ENCODE results near the gene CEP63. TPM values are rescaled to one million over a fixed set of nuclear protein-coding genes. Genes with fewer than 3 reads are reported as not detected.

Gene CEP63
- total and polyA plus RNA-seq, 2 experiments from 2014 or later: 15.1 to 53.9 TPM

DNA sequence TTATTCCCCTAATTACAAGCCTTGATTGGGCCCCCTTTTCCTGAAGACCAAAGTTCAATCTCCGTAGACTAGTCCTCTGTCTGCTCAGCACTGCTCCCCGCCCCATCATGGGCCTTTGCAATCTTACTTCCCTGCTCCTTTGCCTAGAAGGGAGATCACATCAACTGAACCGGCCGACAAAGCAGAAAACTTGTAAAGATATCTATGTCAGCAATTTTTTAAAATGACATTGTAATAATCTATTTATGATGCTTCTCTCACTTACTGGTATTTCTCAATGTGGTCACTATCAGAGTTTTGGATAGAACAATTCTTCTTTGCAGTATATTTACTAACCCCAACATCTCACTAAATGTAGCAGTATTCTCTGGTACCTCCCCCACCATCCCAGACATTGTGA is 17.3 kb upstream of the CEP63 start (continued):
- TF ChIP-seq POLR2AphosphoS5 (IDR thresholded peaks at IDR 0.05; ENCODE audit: low read depth) (no peak), EZH2phosphoT487 (IDR thresholded peaks at IDR 0.05; ENCODE audit: unreplicated experiment) (no peak), ZNF114 (CRISPR knock-in tag; IDR thresholded peaks at IDR 0.05) (no peak), STAT1 (IDR thresholded peaks at IDR 0.05; ENCODE audit: unreplicated experiment) (no peak)
- TF ChIP-seq, protein P1, sequence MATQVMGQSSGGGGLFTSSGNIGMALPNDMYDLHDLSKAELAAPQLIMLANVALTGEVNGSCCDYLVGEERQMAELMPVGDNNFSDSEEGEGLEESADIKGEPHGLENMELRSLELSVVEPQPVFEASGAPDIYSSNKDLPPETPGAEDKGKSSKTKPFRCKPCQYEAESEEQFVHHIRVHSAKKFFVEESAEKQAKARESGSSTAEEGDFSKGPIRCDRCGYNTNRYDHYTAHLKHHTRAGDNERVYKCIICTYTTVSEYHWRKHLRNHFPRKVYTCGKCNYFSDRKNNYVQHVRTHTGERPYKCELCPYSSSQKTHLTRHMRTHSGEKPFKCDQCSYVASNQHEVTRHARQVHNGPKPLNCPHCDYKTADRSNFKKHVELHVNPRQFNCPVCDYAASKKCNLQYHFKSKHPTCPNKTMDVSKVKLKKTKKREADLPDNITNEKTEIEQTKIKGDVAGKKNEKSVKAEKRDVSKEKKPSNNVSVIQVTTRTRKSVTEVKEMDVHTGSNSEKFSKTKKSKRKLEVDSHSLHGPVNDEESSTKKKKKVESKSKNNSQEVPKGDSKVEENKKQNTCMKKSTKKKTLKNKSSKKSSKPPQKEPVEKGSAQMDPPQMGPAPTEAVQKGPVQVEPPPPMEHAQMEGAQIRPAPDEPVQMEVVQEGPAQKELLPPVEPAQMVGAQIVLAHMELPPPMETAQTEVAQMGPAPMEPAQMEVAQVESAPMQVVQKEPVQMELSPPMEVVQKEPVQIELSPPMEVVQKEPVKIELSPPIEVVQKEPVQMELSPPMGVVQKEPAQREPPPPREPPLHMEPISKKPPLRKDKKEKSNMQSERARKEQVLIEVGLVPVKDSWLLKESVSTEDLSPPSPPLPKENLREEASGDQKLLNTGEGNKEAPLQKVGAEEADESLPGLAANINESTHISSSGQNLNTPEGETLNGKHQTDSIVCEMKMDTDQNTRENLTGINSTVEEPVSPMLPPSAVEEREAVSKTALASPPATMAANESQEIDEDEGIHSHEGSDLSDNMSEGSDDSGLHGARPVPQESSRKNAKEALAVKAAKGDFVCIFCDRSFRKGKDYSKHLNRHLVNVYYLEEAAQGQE (IDR thresholded peaks at IDR 0.05; ENCODE audit: unreplicated experiment): no peak

DNA sequence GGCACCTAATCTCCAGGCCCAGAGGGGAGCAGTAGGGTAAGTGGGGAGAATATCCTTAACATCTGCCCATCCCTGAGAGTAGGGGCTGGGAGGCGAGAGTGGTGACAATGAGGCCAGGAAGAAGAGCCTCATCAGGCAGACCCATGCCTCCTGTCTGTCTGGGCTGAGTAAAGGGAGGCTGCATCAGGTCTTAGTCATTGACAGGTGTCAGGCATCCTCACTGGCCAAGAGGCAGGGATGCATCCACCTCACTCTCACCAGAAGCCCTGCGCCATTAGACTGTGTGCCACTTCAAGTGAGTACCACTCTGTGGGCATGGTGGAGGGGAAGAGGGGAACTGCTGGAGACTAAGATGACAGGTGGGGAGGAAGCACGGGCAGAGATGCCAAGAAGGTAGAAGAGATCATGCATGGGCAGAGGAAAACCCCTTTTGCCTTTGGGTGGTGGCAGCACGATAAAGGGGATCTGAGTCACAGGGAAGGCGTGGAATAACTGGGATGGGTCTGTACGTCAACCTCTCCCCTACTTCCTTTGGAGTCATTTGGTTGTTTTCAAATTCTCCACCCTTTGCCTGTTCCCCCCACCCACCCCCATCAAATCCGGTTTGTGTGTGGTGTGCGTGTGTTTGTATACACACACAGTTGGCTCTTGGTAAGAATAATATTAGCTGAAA is 14.2 kb upstream of the CEP63 start:
- H3K36me3 ChIP-seq (ENCODE audit: insufficient read depth): no peaks in the 10 kb centered on the region
- H3K9me2 ChIP-seq (ENCODE audit: insufficient read depth): no peaks in the 10 kb centered on the region
- peaks cover 6% of the 10 kb centered on the region; the same call in 2 of the 3 replicates for H3K4me1 Mint-ChIP-seq
- no peaks in the 10 kb centered on the region for H3F3A ChIP-seq (replicated peaks; ENCODE audit: low read depth)
- H3K4me3 ChIP-seq: no peak overlapping the region
- no peaks in the 10 kb centered on the region for H3K79me2 ChIP-seq (replicated peaks; ENCODE audit: insufficient read depth)
- H3K4me2 ChIP-seq: no peak overlapping the region
- H2AFZ ChIP-seq: no peak overlapping the region
- peaks cover 1% of the 10 kb centered on the region for H3K27me3 Mint-ChIP-seq (ENCODE audit: insufficient read depth, low read depth, poor library complexity)
- H3K4me3 Mint-ChIP-seq: no peak overlapping the region
- H3K27me3 ChIP-seq (ENCODE audit: insufficient read depth): no peaks in the 10 kb centered on the region
- no peaks in the 10 kb centered on the region for H3K4me1 ChIP-seq (ENCODE audit: insufficient read depth)
- no peaks in the 10 kb centered on the region for H4K20me1 ChIP-seq (replicated peaks; ENCODE audit: insufficient read depth)
- ATAC-seq (no peak), DNase-seq (ENCODE audit: low spot score) (no peak)
- H3K27ac Mint-ChIP-seq: no peak overlapping the region
- no peaks in the 10 kb centered on the region for H3K9me3 Mint-ChIP-seq
- peaks cover 6% of the 10 kb centered on the region for H3K36me3 Mint-ChIP-seq (ENCODE audit: low read depth)
- H3K27ac ChIP-seq (ENCODE audit: low read depth): no peak overlapping the region
- no peak for TF ChIP-seq ZNF331 (CRISPR knock-in tag; IDR thresholded peaks at IDR 0.05; ENCODE audit: low read depth)
- TF ChIP-seq EZH2 (IDR thresholded peaks at IDR 0.05; ENCODE audit: low read depth, unreplicated experiment): no peak
- no peak for TF ChIP-seq JUNB (IDR thresholded peaks at IDR 0.05; ENCODE audit: unreplicated experiment)
- TF ChIP-seq, protein P2, sequence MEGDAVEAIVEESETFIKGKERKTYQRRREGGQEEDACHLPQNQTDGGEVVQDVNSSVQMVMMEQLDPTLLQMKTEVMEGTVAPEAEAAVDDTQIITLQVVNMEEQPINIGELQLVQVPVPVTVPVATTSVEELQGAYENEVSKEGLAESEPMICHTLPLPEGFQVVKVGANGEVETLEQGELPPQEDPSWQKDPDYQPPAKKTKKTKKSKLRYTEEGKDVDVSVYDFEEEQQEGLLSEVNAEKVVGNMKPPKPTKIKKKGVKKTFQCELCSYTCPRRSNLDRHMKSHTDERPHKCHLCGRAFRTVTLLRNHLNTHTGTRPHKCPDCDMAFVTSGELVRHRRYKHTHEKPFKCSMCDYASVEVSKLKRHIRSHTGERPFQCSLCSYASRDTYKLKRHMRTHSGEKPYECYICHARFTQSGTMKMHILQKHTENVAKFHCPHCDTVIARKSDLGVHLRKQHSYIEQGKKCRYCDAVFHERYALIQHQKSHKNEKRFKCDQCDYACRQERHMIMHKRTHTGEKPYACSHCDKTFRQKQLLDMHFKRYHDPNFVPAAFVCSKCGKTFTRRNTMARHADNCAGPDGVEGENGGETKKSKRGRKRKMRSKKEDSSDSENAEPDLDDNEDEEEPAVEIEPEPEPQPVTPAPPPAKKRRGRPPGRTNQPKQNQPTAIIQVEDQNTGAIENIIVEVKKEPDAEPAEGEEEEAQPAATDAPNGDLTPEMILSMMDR (conservative IDR thresholded peaks at IDR 0.05; ENCODE audit: low read depth in 2 of 2): no peak
- no peak for TF ChIP-seq NANOG (IDR thresholded peaks at IDR 0.05; ENCODE audit: borderline replicate concordance)
- TF ChIP-seq POLR2AphosphoS5 (IDR thresholded peaks at IDR 0.05; ENCODE audit: low read depth): no peak
- no peak for TF ChIP-seq ZNF114 (CRISPR knock-in tag; IDR thresholded peaks at IDR 0.05)
- TF ChIP-seq, protein P3, sequence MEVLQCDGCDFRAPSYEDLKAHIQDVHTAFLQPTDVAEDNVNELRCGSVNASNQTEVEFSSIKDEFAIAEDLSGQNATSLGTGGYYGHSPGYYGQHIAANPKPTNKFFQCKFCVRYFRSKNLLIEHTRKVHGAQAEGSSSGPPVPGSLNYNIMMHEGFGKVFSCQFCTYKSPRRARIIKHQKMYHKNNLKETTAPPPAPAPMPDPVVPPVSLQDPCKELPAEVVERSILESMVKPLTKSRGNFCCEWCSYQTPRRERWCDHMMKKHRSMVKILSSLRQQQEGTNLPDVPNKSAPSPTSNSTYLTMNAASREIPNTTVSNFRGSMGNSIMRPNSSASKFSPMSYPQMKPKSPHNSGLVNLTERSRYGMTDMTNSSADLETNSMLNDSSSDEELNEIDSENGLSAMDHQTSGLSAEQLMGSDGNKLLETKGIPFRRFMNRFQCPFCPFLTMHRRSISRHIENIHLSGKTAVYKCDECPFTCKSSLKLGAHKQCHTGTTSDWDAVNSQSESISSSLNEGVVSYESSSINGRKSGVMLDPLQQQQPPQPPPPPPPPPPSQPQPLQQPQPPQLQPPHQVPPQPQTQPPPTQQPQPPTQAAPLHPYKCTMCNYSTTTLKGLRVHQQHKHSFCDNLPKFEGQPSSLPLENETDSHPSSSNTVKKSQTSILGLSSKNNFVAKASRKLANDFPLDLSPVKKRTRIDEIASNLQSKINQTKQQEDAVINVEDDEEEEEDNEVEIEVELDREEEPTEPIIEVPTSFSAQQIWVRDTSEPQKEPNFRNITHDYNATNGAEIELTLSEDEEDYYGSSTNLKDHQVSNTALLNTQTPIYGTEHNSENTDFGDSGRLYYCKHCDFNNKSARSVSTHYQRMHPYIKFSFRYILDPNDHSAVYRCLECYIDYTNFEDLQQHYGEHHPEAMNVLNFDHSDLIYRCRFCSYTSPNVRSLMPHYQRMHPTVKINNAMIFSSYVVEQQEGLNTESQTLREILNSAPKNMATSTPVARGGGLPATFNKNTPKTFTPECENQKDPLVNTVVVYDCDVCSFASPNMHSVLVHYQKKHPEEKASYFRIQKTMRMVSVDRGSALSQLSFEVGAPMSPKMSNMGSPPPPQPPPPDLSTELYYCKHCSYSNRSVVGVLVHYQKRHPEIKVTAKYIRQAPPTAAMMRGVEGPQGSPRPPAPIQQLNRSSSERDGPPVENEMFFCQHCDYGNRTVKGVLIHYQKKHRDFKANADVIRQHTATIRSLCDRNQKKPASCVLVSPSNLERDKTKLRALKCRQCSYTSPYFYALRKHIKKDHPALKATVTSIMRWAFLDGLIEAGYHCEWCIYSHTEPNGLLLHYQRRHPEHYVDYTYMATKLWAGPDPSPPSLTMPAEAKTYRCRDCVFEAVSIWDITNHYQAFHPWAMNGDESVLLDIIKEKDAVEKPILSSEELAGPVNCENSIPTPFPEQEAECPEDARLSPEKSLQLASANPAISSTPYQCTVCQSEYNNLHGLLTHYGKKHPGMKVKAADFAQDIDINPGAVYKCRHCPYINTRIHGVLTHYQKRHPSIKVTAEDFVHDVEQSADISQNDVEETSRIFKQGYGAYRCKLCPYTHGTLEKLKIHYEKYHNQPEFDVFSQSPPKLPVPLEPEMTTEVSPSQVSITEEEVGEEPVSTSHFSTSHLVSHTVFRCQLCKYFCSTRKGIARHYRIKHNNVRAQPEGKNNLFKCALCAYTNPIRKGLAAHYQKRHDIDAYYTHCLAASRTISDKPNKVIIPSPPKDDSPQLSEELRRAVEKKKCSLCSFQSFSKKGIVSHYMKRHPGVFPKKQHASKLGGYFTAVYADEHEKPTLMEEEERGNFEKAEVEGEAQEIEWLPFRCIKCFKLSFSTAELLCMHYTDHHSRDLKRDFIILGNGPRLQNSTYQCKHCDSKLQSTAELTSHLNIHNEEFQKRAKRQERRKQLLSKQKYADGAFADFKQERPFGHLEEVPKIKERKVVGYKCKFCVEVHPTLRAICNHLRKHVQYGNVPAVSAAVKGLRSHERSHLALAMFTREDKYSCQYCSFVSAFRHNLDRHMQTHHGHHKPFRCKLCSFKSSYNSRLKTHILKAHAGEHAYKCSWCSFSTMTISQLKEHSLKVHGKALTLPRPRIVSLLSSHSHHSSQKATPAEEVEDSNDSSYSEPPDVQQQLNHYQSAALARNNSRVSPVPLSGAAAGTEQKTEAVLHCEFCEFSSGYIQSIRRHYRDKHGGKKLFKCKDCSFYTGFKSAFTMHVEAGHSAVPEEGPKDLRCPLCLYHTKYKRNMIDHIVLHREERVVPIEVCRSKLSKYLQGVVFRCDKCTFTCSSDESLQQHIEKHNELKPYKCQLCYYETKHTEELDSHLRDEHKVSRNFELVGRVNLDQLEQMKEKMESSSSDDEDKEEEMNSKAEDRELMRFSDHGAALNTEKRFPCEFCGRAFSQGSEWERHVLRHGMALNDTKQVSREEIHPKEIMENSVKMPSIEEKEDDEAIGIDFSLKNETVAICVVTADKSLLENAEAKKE (CRISPR knock-in tag; IDR thresholded peaks at IDR 0.05): no peak
- TF ChIP-seq STAT1 (IDR thresholded peaks at IDR 0.05; ENCODE audit: unreplicated experiment): no peak
- no peak for TF ChIP-seq CREB1 (CRISPR knock-in tag; IDR thresholded peaks at IDR 0.05; ENCODE audit: low read depth)
